GM12878 (cell line): ENCODE results near the gene TOPORS. TPM values are rescaled to one million over a fixed set of nuclear protein-coding genes. Genes with fewer than 3 reads are reported as not detected.

ENCODE experiments used
- ATAC-seq: fragments of 200-7000 bp; cut with Tn5 transposase; 3 replicates; pipeline ENCODE4 v1.9.1; 2020; ENCODE audit warnings: mild to moderate bottlenecking, moderate library complexity
- BruUV-seq: library from RNA; stranded (reverse); fragments of 400-500 nt; replicated peaks from 2 replicates; lab custom pipeline; 2021; lab: Mats Ljungman, UMichigan
- CTCF ChIA-PET: fragments of 300-600 bp; sonication (Branson Sonifier 250); formaldehyde crosslinking; extraction: SDS; loops from one replicate; lab custom pipeline; 2021; ENCODE audit warnings: inconsistent platforms; lab: Yijun Ruan, JAX
- POLR2A ChIA-PET: fragments of 350-600 bp; formaldehyde crosslinking; extraction: SDS; loops from one replicate; lab custom pipeline; 2021; ENCODE audit warnings: inconsistent platforms; lab: Charles Lee
- RAD21 ChIA-PET: fragments of 300-600 bp; sonication (Branson Sonifier 250); formaldehyde crosslinking; loops from one replicate; lab custom pipeline; 2023; ENCODE audit warnings: antibody characterized with exemption; ENCODE audit not compliant: unreplicated experiment; lab: Charles Lee
- SMC1A ChIA-PET: fragments of 300-600 bp; sonication (Branson Sonifier 250); formaldehyde crosslinking; loops from one replicate; lab custom pipeline; 2023; ENCODE audit not compliant: unreplicated experiment, uncharacterized antibody; lab: Charles Lee
- DNase-seq: peaks from one replicate; pipeline ENCODE4 v3.0.0-alpha.2; 2011; ENCODE audit warnings: low read depth, low spot score
- FAIRE-seq: peaks from 3 replicates; lab custom pipeline; 2011; peaks lifted over from hg19 to GRCh38; lab: Jason Lieb, UNC
- H2AFZ ChIP-seq: 2 replicates; pipeline ENCODE4 v1.6.0; 2011; ENCODE audit warnings: low read depth, low read length, control low read depth; ENCODE audit not compliant: control insufficient read depth
- H3K27ac ChIP-seq: 2 replicates; pipeline ENCODE4 v1.5.1; 2011; ENCODE audit warnings: control low read depth; ENCODE audit not compliant: control insufficient read depth, insufficient read depth
- H3K27me3 ChIP-seq, 2 experiments: replicated peaks in 1 of 2; 2 replicates each; pipeline versions ENCODE4 v1.6.0 to v1.6.1; 2011; ENCODE audit warnings: low read length in 1 of 2; ENCODE audit not compliant: control insufficient read depth in 2 of 2, insufficient read depth in 2 of 2
- H3K36me3 ChIP-seq, 2 experiments: 2 replicates each; pipeline ENCODE4 v1.5.1; 2011; ENCODE audit warnings: low read length in 1 of 2; ENCODE audit not compliant: control insufficient read depth in 2 of 2, insufficient read depth in 2 of 2
- H3K4me1 ChIP-seq: 2 replicates; pipeline ENCODE4 v1.6.1; 2011; ENCODE audit warnings: mild to moderate bottlenecking, low read length, moderate library complexity, mixed read lengths; ENCODE audit not compliant: control insufficient read depth, insufficient read depth
- H3K4me2 ChIP-seq: 2 replicates; pipeline ENCODE4 v1.6.0; 2011; ENCODE audit warnings: control low read depth; ENCODE audit not compliant: control insufficient read depth, insufficient read depth
- H3K4me3 ChIP-seq: fragments of 200-600 bp; sonication (generic); 2 replicates; pipeline ENCODE4 v1.5.1; 2016
- H3K79me2 ChIP-seq: 2 replicates; pipeline ENCODE4 v1.6.0; 2011; ENCODE audit warnings: low read length; ENCODE audit not compliant: control insufficient read depth, insufficient read depth
- H3K9ac ChIP-seq: 2 replicates; pipeline ENCODE4 v1.8.0; 2011; ENCODE audit warnings: low read length, control low read depth, mixed read lengths; ENCODE audit not compliant: control insufficient read depth, insufficient read depth
- H3K9me3 ChIP-seq: replicated peaks from 3 replicates; pipeline ENCODE4 v1.5.1; 2011; ENCODE audit warnings: mild to moderate bottlenecking, low read length; ENCODE audit not compliant: control insufficient read depth, insufficient read depth
- H4K20me1 ChIP-seq: 2 replicates; pipeline ENCODE4 v1.6.0; 2011; ENCODE audit not compliant: control insufficient read depth, insufficient read depth
- CBX3 ChIP-seq: fragments of 200-600 bp; sonication (generic); IDR thresholded peaks from 2 replicates; pipeline ENCODE4 v1.6.1; 2016; ENCODE audit warnings: low read depth, borderline replicate concordance
- CBX5 ChIP-seq: sonication (generic); IDR thresholded peaks from 2 replicates; pipeline ENCODE4 v1.6.1; 2016; ENCODE audit warnings: low read depth, moderate library complexity, mild to moderate bottlenecking, inconsistent platforms
- EED ChIP-seq: sonication (generic); IDR thresholded peaks from 2 replicates; pipeline ENCODE4 v1.6.1; 2016; ENCODE audit warnings: antibody characterized with exemption, low read depth
- ETV6 ChIP-seq, 2 experiments: fragments of 450-650 bp in 1 of 2; IDR thresholded peaks in 1 of 2; conservative IDR thresholded peaks in 1 of 2; 2 replicates each; pipeline ENCODE4 v1.6.1; 2014; ENCODE audit warnings: antibody characterized with exemption in 1 of 2, borderline replicate concordance in 1 of 2, low read depth in 1 of 2, mild to moderate bottlenecking in 1 of 2, moderate library complexity in 1 of 2
- FOS ChIP-seq: IDR thresholded peaks from 3 replicates; pipeline ENCODE4 v1.6.1; 2011; ENCODE audit warnings: borderline replicate concordance; ENCODE audit not compliant: insufficient read length; ENCODE audit errors: extremely low read depth
- GATAD2B ChIP-seq: fragments of 450-650 bp; conservative IDR thresholded peaks from 2 replicates; pipeline ENCODE4 v1.6.1; 2017; ENCODE audit warnings: low read depth, mild to moderate bottlenecking, moderate library complexity
- JUND ChIP-seq: IDR thresholded peaks from 2 replicates; pipeline ENCODE4 v1.6.1; 2012; ENCODE audit warnings: low read depth, mild to moderate bottlenecking, low read length, improper control_type of control experiment, moderate library complexity
- NFXL1 ChIP-seq: fragments of 450-650 bp; IDR thresholded peaks from 2 replicates; pipeline ENCODE4 v1.6.1; 2017; ENCODE audit warnings: antibody characterized with exemption, mild to moderate bottlenecking, borderline replicate concordance
- NR2F1 ChIP-seq: fragments of 450-650 bp; conservative IDR thresholded peaks from 2 replicates; pipeline ENCODE4 v1.6.1; 2017; ENCODE audit warnings: mild to moderate bottlenecking
- SREBF2 ChIP-seq: IDR thresholded peaks from 2 replicates; pipeline ENCODE4 v1.6.1; 2012; ENCODE audit warnings: mild to moderate bottlenecking, low read length
- WGBS: methylation state at CpG from one replicate; pipeline ENCODE4 v1.1.6; 2016; ENCODE audit warnings: low lambda C conversion rate; ENCODE audit not compliant: insufficient replicate concordance, insufficient coverage; ENCODE audit errors: missing lambda C conversion rate; 5-methylcytosine and 5-hydroxymethylcytosine counted together
- in situ Hi-C: fragments of 300-500 bp; cut with MboI; formaldehyde crosslinking; loops from 9 replicates; pipeline ENCODE4 v1.14.3; 2018; ENCODE audit warnings: mixed read lengths
- intact Hi-C: fragments of 100-400 bp; cut with micrococcal nuclease; formaldehyde crosslinking; loops from one replicate; pipeline ENCODE4 v1.14.2; 2022; ENCODE audit not compliant: unreplicated experiment
- polyA plus RNA-seq, 11 experiments: library from polyadenylated mRNA; depleted of rRNA in 4 of 11; unstranded in 6 of 11; stranded (reverse) in 5 of 11; fragments of >200 nt; fragmentation: Nextera tagmentation in 4 of 11; fragmentation: Illumina TruSeq in 1 of 11; extraction: Ambion mirVana in 4 of 11; extraction: Trizol in 1 of 11; gene quantifications; 1 replicate in 1 of 11; 2 replicates in 10 of 11; pipeline versions ENCODE4 v1.2.1 to v1.2.3, GENCODE V29; 2011 to 2016; ENCODE audit warnings: inconsistent platforms in 2 of 11, missing spikeins in 2 of 11, low read depth in 1 of 11
- total RNA-seq, 4 experiments: library from RNA; depleted of rRNA in 3 of 4; stranded (reverse); fragments of >200 nt in 3 of 4; fragmentation: Illumina TruSeq in 1 of 4; extraction: Trizol in 1 of 4; gene quantifications; 2 replicates each; pipeline versions ENCODE4 v1.2.1 to v1.2.3, GENCODE V29; 2013 to 2021
- TF ChIP-seq, protein P1 (sequence below): fragments of 450-650 bp; IDR thresholded peaks from 2 replicates; pipeline ENCODE4 v1.6.1; 2017; ENCODE audit warnings: mild to moderate bottlenecking, moderate library complexity
- TF ChIP-seq, protein P2 (sequence below): IDR thresholded peaks from 2 replicates; pipeline ENCODE4 v1.6.1; 2012; ENCODE audit warnings: mild to moderate bottlenecking, low read depth, low read length

The TOPORS gene
- total and polyA plus RNA-seq, 10 of the 15 experiments (the other 5 are each of a cell fraction or from before 2014, with no cell fraction given): 6.0 to 27.8 (median 14.3) TPM

DNA sequence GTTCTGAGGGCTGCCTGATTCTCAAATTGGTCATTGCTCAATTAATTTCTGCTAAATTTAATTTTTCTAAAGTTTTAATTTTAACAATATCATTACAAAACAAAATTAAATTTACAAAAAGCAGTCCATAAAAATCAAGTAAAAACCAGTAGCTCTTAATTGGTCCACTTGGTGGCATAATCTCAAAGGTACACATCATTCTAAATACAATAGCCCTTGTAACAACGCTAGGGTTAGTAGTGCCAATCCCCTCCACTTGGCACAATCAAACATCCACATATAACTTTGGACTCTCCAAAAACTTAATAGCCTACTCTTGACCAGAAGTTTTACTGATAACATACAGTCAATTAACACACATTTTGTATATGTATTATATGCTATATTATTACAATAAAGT is 22.5 kb upstream of the TOPORS start (continued):
- TF ChIP-seq, protein P1, sequence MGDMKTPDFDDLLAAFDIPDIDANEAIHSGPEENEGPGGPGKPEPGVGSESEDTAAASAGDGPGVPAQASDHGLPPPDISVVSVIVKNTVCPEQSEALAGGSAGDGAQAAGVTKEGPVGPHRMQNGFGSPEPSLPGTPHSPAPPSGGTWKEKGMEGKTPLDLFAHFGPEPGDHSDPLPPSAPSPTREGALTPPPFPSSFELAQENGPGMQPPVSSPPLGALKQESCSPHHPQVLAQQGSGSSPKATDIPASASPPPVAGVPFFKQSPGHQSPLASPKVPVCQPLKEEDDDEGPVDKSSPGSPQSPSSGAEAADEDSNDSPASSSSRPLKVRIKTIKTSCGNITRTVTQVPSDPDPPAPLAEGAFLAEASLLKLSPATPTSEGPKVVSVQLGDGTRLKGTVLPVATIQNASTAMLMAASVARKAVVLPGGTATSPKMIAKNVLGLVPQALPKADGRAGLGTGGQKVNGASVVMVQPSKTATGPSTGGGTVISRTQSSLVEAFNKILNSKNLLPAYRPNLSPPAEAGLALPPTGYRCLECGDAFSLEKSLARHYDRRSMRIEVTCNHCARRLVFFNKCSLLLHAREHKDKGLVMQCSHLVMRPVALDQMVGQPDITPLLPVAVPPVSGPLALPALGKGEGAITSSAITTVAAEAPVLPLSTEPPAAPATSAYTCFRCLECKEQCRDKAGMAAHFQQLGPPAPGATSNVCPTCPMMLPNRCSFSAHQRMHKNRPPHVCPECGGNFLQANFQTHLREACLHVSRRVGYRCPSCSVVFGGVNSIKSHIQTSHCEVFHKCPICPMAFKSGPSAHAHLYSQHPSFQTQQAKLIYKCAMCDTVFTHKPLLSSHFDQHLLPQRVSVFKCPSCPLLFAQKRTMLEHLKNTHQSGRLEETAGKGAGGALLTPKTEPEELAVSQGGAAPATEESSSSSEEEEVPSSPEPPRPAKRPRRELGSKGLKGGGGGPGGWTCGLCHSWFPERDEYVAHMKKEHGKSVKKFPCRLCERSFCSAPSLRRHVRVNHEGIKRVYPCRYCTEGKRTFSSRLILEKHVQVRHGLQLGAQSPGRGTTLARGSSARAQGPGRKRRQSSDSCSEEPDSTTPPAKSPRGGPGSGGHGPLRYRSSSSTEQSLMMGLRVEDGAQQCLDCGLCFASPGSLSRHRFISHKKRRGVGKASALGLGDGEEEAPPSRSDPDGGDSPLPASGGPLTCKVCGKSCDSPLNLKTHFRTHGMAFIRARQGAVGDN: no peak
- TF ChIP-seq NFXL1 (no peak), CBX3 (no peak), ETV6 (conservative IDR thresholded peaks at IDR 0.05 in 1 of 2, IDR thresholded peaks at IDR 0.05 in 1 of 2; ENCODE audit: borderline replicate concordance in 1 of 2, low read depth in 1 of 2) (no peak)
- TF ChIP-seq, all 136 proteins: peak for 0

DNA sequence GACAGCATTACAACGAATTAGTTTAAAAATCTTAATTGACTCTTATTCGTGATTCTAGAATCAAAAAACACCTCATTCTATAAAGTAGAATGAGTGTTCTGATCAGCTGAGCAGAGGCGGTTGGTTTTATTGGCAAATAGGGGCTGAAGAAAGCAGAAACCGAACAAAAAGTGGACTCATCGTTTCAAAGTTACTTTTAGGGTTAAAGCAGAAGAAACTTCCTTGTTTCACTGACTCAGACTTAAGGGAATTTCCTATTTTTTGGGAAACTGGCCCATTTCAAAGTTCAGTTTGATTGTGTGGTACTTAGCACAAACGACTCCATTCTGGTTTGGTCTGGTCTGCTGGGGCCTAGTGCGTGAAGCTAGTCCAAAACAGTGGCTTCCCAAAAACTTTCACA is 21.4 kb upstream of the TOPORS start:
- in situ Hi-C loops: no loop called here
- POLR2A ChIA-PET: interaction anchor here (0.7 to 2.1 kb wide), 3 partner anchors 24 to 195 kb away, joined by 3 to 12 read pairs (median 3); no protein-coding TSS in a partner anchor
- Histone ChIP-seq H3K9me3 (no peaks in the 10 kb centered on the region), H3K36me3 (no peaks in the 10 kb centered on the region; a peak in 1 of 4 replicates), H4K20me1 (no peaks in the 10 kb centered on the region), H2AFZ (peak overlapping the region; percentile 95), H3K4me2 (no peak overlapping the region; the same call in 1 of the 2 replicates), H3K4me3 (peak overlapping the region; percentile 85; the same call in 1 of the 2 replicates), H3K4me1 (peaks cover 4% of the 10 kb centered on the region; the same call in 1 of the 2 replicates), H3K9ac (no peak overlapping the region), H3K27ac (no peak overlapping the region), H3K27me3 (no peaks in the 10 kb centered on the region), H3K79me2 (peaks cover 32% of the 10 kb centered on the region)
- no TSS peak for BruUV-seq
- CTCF ChIA-PET: interaction anchor here (0.8 to 4.2 kb wide), 11 partner anchors 8 to 394 kb away, joined by 3 to 182 read pairs (median 25); partner anchors contain the start of genes ACO1, SMIM27 and TOPORS
- SMC1A ChIA-PET: interaction anchor here (0.8 to 4.0 kb wide), 10 partner anchors 7 to 394 kb away, joined by 3 to 100 read pairs (median 7); partner anchors contain the start of gene RIGI
- no peak for TF ChIP-seq FOS
- no peak for TF ChIP-seq JUND
- no peak for TF ChIP-seq NR2F1
- TF ChIP-seq SREBF2: no peak
- no peak for TF ChIP-seq CBX5
- TF ChIP-seq GATAD2B: no peak
- TF ChIP-seq, protein P2, sequence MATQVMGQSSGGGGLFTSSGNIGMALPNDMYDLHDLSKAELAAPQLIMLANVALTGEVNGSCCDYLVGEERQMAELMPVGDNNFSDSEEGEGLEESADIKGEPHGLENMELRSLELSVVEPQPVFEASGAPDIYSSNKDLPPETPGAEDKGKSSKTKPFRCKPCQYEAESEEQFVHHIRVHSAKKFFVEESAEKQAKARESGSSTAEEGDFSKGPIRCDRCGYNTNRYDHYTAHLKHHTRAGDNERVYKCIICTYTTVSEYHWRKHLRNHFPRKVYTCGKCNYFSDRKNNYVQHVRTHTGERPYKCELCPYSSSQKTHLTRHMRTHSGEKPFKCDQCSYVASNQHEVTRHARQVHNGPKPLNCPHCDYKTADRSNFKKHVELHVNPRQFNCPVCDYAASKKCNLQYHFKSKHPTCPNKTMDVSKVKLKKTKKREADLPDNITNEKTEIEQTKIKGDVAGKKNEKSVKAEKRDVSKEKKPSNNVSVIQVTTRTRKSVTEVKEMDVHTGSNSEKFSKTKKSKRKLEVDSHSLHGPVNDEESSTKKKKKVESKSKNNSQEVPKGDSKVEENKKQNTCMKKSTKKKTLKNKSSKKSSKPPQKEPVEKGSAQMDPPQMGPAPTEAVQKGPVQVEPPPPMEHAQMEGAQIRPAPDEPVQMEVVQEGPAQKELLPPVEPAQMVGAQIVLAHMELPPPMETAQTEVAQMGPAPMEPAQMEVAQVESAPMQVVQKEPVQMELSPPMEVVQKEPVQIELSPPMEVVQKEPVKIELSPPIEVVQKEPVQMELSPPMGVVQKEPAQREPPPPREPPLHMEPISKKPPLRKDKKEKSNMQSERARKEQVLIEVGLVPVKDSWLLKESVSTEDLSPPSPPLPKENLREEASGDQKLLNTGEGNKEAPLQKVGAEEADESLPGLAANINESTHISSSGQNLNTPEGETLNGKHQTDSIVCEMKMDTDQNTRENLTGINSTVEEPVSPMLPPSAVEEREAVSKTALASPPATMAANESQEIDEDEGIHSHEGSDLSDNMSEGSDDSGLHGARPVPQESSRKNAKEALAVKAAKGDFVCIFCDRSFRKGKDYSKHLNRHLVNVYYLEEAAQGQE: no peak
- TF ChIP-seq EED: no peak
- FAIRE-seq (no peak), DNase-seq (no peak), ATAC-seq (no peak)
- 95% methylated on average over 7 of the region's 7 CpGs for WGBS
- RAD21 ChIA-PET: interaction anchor here (1.6 to 12.1 kb wide), 4 partner anchors 23 to 197 kb away, joined by 5 to 368 read pairs (median 40); partner anchors contain the start of genes RIGI, SMIM27 and TOPORS
- intact Hi-C loops: loop anchor here (1.0 to 5.0 kb wide), 3 partner anchors 49 to 427 kb away; partner anchors contain the start of gene APTX
